Vagina (tissue), 2 donors: ENCODE results near the gene USP12.

ENCODE experiments used
- POLR2A ChIP-seq, 2 donors: fragments of 450-650 bp; IDR thresholded peaks; one replicate each; pipeline ENCODE4 v1.6.1; 2017; ENCODE audit warnings: antibody characterized with exemption in 2 of 2, mild to moderate bottlenecking in 2 of 2, moderate library complexity in 2 of 2
- POLR2AphosphoS5 ChIP-seq, 2 donors: sonication (generic); formaldehyde crosslinking; IDR thresholded peaks; one replicate each; pipeline ENCODE4 v1.9.0; 2017; ENCODE audit warnings: antibody characterized with exemption in 2 of 2, mild to moderate bottlenecking in 2 of 2, low read depth in 1 of 2; ENCODE audit not compliant: insufficient read depth in 1 of 2
- TF ChIP-seq, protein P1 (sequence below), 3 experiments: fragments of 450-650 bp in 2 of 3; fragments of 200-600 bp in 1 of 3; sonication (generic) in 1 of 3; IDR thresholded peaks; one replicate each; pipeline ENCODE4 v1.5.1; 2017 to 2019; ENCODE audit warnings: antibody characterized with exemption in 3 of 3, mild to moderate bottlenecking in 2 of 3, moderate library complexity in 2 of 3

DNA sequence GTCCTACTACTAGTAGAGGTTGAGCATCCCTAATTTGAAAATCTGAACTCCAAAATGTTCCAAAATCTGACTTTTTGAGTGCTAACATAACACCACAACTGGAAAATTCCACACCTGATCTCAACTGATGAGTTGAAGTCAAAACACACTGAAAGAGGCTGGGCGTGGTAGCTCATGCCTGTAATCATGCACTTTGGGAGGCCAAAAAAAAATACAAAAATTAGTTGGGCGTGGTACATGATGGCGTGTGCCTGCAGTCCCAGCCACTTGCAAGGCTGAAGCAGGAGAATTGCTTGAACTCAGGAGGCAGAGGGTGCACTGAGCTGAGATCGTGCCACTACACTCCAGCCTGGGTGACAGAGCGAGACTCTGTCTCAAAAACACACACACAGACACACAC, 29.9 kb downstream of the USP12 start:
- TF ChIP-seq POLR2A (IDR thresholded peaks at IDR 0.05) (no peak), POLR2AphosphoS5 (IDR thresholded peaks at IDR 0.05; ENCODE audit: insufficient read depth in 1 of 2, low read depth in 1 of 2) (no peak)
- TF ChIP-seq, protein P1, sequence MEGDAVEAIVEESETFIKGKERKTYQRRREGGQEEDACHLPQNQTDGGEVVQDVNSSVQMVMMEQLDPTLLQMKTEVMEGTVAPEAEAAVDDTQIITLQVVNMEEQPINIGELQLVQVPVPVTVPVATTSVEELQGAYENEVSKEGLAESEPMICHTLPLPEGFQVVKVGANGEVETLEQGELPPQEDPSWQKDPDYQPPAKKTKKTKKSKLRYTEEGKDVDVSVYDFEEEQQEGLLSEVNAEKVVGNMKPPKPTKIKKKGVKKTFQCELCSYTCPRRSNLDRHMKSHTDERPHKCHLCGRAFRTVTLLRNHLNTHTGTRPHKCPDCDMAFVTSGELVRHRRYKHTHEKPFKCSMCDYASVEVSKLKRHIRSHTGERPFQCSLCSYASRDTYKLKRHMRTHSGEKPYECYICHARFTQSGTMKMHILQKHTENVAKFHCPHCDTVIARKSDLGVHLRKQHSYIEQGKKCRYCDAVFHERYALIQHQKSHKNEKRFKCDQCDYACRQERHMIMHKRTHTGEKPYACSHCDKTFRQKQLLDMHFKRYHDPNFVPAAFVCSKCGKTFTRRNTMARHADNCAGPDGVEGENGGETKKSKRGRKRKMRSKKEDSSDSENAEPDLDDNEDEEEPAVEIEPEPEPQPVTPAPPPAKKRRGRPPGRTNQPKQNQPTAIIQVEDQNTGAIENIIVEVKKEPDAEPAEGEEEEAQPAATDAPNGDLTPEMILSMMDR (IDR thresholded peaks at IDR 0.05): no peak
